ENCODE measurements around the gene COL9A2. TPM values are rescaled to one million over a fixed set of nuclear protein-coding genes. Genes with fewer than 3 reads are reported as not detected.

The COL9A2 gene
- total and polyA plus RNA-seq, 2 donors (not counting 3 experiments of a cell fraction or from before 2014, with no cell fraction given): 0.64 to 0.69 TPM

DNA sequence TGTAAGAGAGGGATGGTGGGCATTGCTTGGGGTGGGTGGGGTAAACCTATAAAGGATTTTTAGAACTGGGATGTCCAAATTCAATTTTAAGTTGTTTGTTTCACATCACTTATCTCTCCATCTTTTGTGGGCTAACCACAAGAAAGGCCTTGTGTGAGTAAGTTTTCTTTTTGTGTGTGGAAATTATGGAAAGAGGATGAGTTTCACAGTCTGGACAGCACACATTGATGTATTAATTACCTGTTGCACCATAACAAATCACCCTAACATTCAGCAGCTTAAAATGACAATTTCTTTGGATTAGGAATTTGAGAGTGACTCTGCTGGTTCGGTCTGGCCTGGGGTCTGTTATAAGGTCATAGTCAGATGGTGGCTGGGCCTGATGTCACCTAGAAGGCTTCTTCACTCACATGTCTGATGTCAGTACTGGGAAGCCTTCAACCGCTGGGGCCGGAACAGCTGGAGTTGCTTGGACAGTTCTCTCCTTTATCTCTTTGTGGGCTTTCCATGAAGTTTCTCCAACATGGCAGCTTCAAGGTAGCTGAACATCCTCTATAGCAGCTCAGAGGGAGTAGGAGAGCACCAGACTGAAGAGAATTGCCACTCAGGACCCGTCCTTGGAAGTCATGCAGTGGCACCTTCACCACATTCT is 2.0 kb upstream of the COL9A2 start:
- no peak for TF ChIP-seq MYC (IDR thresholded peaks at IDR 0.05; ENCODE audit: low read depth, low read length)
- TF ChIP-seq, protein P1, sequence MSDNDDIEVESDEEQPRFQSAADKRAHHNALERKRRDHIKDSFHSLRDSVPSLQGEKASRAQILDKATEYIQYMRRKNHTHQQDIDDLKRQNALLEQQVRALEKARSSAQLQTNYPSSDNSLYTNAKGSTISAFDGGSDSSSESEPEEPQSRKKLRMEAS (IDR thresholded peaks at IDR 0.05; ENCODE audit: insufficient read depth, insufficient read length): no peak
- no peak for TF ChIP-seq JUN (IDR thresholded peaks at IDR 0.05; ENCODE audit: borderline replicate concordance, insufficient read depth, insufficient read length, low read depth)
- TF ChIP-seq FOS (IDR thresholded peaks at IDR 0.05; ENCODE audit: borderline replicate concordance, insufficient read depth, low read length): no peak
- TF ChIP-seq, protein P2, sequence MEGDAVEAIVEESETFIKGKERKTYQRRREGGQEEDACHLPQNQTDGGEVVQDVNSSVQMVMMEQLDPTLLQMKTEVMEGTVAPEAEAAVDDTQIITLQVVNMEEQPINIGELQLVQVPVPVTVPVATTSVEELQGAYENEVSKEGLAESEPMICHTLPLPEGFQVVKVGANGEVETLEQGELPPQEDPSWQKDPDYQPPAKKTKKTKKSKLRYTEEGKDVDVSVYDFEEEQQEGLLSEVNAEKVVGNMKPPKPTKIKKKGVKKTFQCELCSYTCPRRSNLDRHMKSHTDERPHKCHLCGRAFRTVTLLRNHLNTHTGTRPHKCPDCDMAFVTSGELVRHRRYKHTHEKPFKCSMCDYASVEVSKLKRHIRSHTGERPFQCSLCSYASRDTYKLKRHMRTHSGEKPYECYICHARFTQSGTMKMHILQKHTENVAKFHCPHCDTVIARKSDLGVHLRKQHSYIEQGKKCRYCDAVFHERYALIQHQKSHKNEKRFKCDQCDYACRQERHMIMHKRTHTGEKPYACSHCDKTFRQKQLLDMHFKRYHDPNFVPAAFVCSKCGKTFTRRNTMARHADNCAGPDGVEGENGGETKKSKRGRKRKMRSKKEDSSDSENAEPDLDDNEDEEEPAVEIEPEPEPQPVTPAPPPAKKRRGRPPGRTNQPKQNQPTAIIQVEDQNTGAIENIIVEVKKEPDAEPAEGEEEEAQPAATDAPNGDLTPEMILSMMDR (IDR thresholded peaks at IDR 0.05; ENCODE audit: extremely low read depth in 1 of 2, insufficient read depth in 1 of 2, low read depth in 1 of 2, low read length in 2 of 2): no peak

More for the DNA sequence above, 2.0 kb upstream of the COL9A2 start:
- ChIA-PET CTCF (interaction anchor here (1.1 to 3.3 kb wide), 4 partner anchors 19 to 175 kb away, joined by 3 to 15 read pairs (median 8); no protein-coding TSS in a partner anchor), POLR2A (no interaction called here)
- Histone ChIP-seq H3K9me3 (replicated peaks; ENCODE audit: control insufficient read depth, insufficient read depth, low read length) (no peaks in the 10 kb centered on the region), H3K36me3 (ENCODE audit: control insufficient read depth in 2 of 2, extremely low read depth in 1 of 2, insufficient read depth in 2 of 2, low read length in 2 of 2) (no peaks in the 10 kb centered on the region), H3K79me2 (ENCODE audit: control insufficient read depth, insufficient read depth, low read length) (no peaks in the 10 kb centered on the region), H4K20me1 (replicated peaks; ENCODE audit: control insufficient read depth, extremely low read depth, insufficient read depth, low read length) (no peaks in the 10 kb centered on the region), H3K4me1 (ENCODE audit: control insufficient read depth, extremely low read depth, insufficient read depth, low read length) (peaks cover 4% of the 10 kb centered on the region), H2AFZ (ENCODE audit: low read depth, low read length) (no peak overlapping the region), H3K9me1 (replicated peaks; ENCODE audit: control insufficient read depth, extremely low read depth, insufficient read depth, low read length) (no peaks in the 10 kb centered on the region), H3K27ac (ENCODE audit: insufficient read depth, low read depth, low read length) (no peak overlapping the region), H3K27me3 (ENCODE audit: control insufficient read depth in 2 of 2, insufficient read depth in 2 of 2, low read length in 2 of 2) (peaks cover 26 to 33% of the 10 kb centered on the region in 2 experiments), H3K4me3 (replicated peaks in 1 of 3; ENCODE audit: insufficient read depth in 1 of 3, low read depth in 1 of 3, low read length in 3 of 3) (no peak overlapping the region), H3K9ac (replicated peaks; ENCODE audit: extremely low read depth, insufficient read depth, low read length) (no peak overlapping the region), H3K4me2 (ENCODE audit: insufficient read depth, low read length) (no peak overlapping the region)
- dilution Hi-C loops (cut with MboI; ENCODE audit: extremely low pct_ligation_motif_present, low sequenced_read_pairs) (no loop called here), intact Hi-C loops (cut with micrococcal nuclease) (no loop called here)
- DNase-seq (ENCODE audit: low read depth, low spot score) (no peak), FAIRE-seq (no peak)
- no TSS peak for BruUV-seq (replicated peaks)
